ENCODE measurements around the gene ATP1B2. TPM values are rescaled to one million over a fixed set of nuclear protein-coding genes. Genes with fewer than 3 reads are reported as not detected.

The ATP1B2 gene
- total and polyA plus RNA-seq, 4 experiments from 2014 or later, result 0.22 to 0.52 TPM; not detected in 2

Other genes starting within 250 kb of the ATP1B2 start
- gene TMEM256, start 246.8 kb upstream of the ATP1B2 start, total RNA-seq, result 10 to 100 TPM; 35.4 to 38.3 TPM
- 10 to 100 TPM; 49.9 to 51.1 TPM for gene TMEM256, start 246.8 kb upstream of the ATP1B2 start, polyA plus RNA-seq
- 1 to 10 TPM; 8.8 to 9.8 TPM for gene NLGN2, start 243.1 kb upstream of the ATP1B2 start, total RNA-seq
- gene NLGN2, start 243.1 kb upstream of the ATP1B2 start, polyA plus RNA-seq, result under 1 TPM in 1 of 2 donors, not detected in 1; 0.08 TPM
- not detected for gene SPEM1, start 230.6 kb upstream of the ATP1B2 start, total RNA-seq
- not detected for gene SPEM1, start 230.6 kb upstream of the ATP1B2 start, polyA plus RNA-seq
- gene SPEM2, start 225.3 kb upstream of the ATP1B2 start, total RNA-seq, result not detected
- gene SPEM2, start 225.3 kb upstream of the ATP1B2 start, polyA plus RNA-seq, result not detected
- gene SPEM3, start 222.1 kb upstream of the ATP1B2 start, total RNA-seq, result not detected
- not detected for gene SPEM3, start 222.1 kb upstream of the ATP1B2 start, polyA plus RNA-seq
- 10 to 100 TPM; 20.8 to 21.8 TPM for gene TMEM102, start 215.5 kb upstream of the ATP1B2 start, total RNA-seq
- gene TMEM102, start 215.5 kb upstream of the ATP1B2 start, polyA plus RNA-seq, result 10 to 100 TPM; 14.6 to 29.2 TPM
- 1 to 10 TPM; 2.7 to 3.3 TPM for gene FGF11, start 211.4 kb upstream of the ATP1B2 start, total RNA-seq
- gene FGF11, start 211.4 kb upstream of the ATP1B2 start, polyA plus RNA-seq, result under 1 TPM in 1 of 2 donors, not detected in 1; 0.14 TPM
- gene CHRNB1, start 205.9 kb upstream of the ATP1B2 start, total RNA-seq, result 1 to 10 TPM; 9.1 to 9.5 TPM
- 10 to 100 TPM; 24.1 to 29.2 TPM for gene CHRNB1, start 205.9 kb upstream of the ATP1B2 start, polyA plus RNA-seq
- gene ZBTB4, start 171.3 kb upstream of the ATP1B2 start, total RNA-seq, result 10 to 100 TPM; 75.2 to 75.7 TPM
- gene ZBTB4, start 171.3 kb upstream of the ATP1B2 start, polyA plus RNA-seq, result 10 to 100 TPM in 1 of 2 donors, 1 to 10 TPM in 1; 4.6 to 21.2 TPM
- not detected for gene SLC35G6, start 169.5 kb upstream of the ATP1B2 start, total RNA-seq
- gene SLC35G6, start 169.5 kb upstream of the ATP1B2 start, polyA plus RNA-seq, result not detected
- gene POLR2A, start 166.6 kb upstream of the ATP1B2 start, total RNA-seq, result 100 to 1,000 TPM; 178 to 191 TPM
- 10 to 100 TPM in 1 of 2 donors, 1 to 10 TPM in 1; 8.6 to 76.2 TPM for gene POLR2A, start 166.6 kb upstream of the ATP1B2 start, polyA plus RNA-seq
- 10 to 100 TPM; 45.1 to 52.2 TPM for gene TNFSF12, start 101.9 kb upstream of the ATP1B2 start, total RNA-seq
- 10 to 100 TPM; 45.8 to 72.8 TPM for gene TNFSF12, start 101.9 kb upstream of the ATP1B2 start, polyA plus RNA-seq
- 1 to 10 TPM; 2.9 to 3.8 TPM for gene TNFSF13, start 92.2 kb upstream of the ATP1B2 start, total RNA-seq
- gene TNFSF13, start 92.2 kb upstream of the ATP1B2 start, polyA plus RNA-seq, result under 1 TPM in 1 of 2 donors, not detected in 1; 0.68 TPM
- gene SENP3, start 89.0 kb upstream of the ATP1B2 start, total RNA-seq, result 10 to 100 TPM; 37.7 to 40.1 TPM
- 10 to 100 TPM; 13.1 to 15.5 TPM for gene SENP3, start 89.0 kb upstream of the ATP1B2 start, polyA plus RNA-seq
- gene CD68, start 71.3 kb upstream of the ATP1B2 start, total RNA-seq, result 10 to 100 TPM; 19.8 to 20.9 TPM
- under 1 TPM in 1 of 2 donors, not detected in 1; 0.59 TPM for gene CD68, start 71.3 kb upstream of the ATP1B2 start, polyA plus RNA-seq
- gene MPDU1, start 67.1 kb upstream of the ATP1B2 start, total RNA-seq, result 10 to 100 TPM; 23.8 to 25.0 TPM
- gene MPDU1, start 67.1 kb upstream of the ATP1B2 start, polyA plus RNA-seq, result 10 to 100 TPM; 41.7 to 50.1 TPM
- 1 to 10 TPM; 1.0 to 1.1 TPM for gene SOX15, start 60.8 kb upstream of the ATP1B2 start, total RNA-seq
- not detected for gene SOX15, start 60.8 kb upstream of the ATP1B2 start, polyA plus RNA-seq
- gene FXR2, start 36.0 kb upstream of the ATP1B2 start, total RNA-seq, result 10 to 100 TPM; 44.1 to 46.6 TPM
- gene FXR2, start 36.0 kb upstream of the ATP1B2 start, polyA plus RNA-seq, result 10 to 100 TPM in 1 of 2 donors, 1 to 10 TPM in 1; 9.2 to 18.6 TPM
- 10 to 100 TPM; 65.8 to 76.9 TPM for gene SAT2, start 23.1 kb upstream of the ATP1B2 start, total RNA-seq
- gene SAT2, start 23.1 kb upstream of the ATP1B2 start, polyA plus RNA-seq, result 10 to 100 TPM; 27.0 to 50.8 TPM
- gene SHBG, start 20.8 kb upstream of the ATP1B2 start, total RNA-seq, result not detected
- not detected for gene SHBG, start 20.8 kb upstream of the ATP1B2 start, polyA plus RNA-seq
- 10 to 100 TPM; 89.1 to 97.4 TPM for gene TP53, start 36.6 kb downstream of the ATP1B2 start, total RNA-seq
- gene TP53, start 36.6 kb downstream of the ATP1B2 start, polyA plus RNA-seq, result 10 to 100 TPM; 15.9 to 35.3 TPM
- 10 to 100 TPM; 11.9 to 12.5 TPM for gene WRAP53, start 37.6 kb downstream of the ATP1B2 start, total RNA-seq
- gene WRAP53, start 37.6 kb downstream of the ATP1B2 start, polyA plus RNA-seq, result 10 to 100 TPM in 1 of 2 donors, 1 to 10 TPM in 1; 9.8 to 13.1 TPM
- under 1 TPM; 0.09 to 0.11 TPM for gene EFNB3, start 54.3 kb downstream of the ATP1B2 start, total RNA-seq
- gene EFNB3, start 54.3 kb downstream of the ATP1B2 start, polyA plus RNA-seq, result not detected
- gene DNAH2, start 66.8 kb downstream of the ATP1B2 start, total RNA-seq, result not detected
- not detected for gene DNAH2, start 66.8 kb downstream of the ATP1B2 start, polyA plus RNA-seq
- 100 to 1,000 TPM; 119 to 129 TPM for gene KDM6B, start 183.3 kb downstream of the ATP1B2 start, total RNA-seq
- 1 to 10 TPM in 1 of 2 donors, not detected in 1; 1.7 TPM for gene KDM6B, start 183.3 kb downstream of the ATP1B2 start, polyA plus RNA-seq
- 1 to 10 TPM; 6.2 to 7.9 TPM for gene TMEM88, start 204.1 kb downstream of the ATP1B2 start, total RNA-seq
- not detected for gene TMEM88, start 204.1 kb downstream of the ATP1B2 start, polyA plus RNA-seq
- 10 to 100 TPM; 23.1 to 25.8 TPM for gene NAA38, start 206.6 kb downstream of the ATP1B2 start, total RNA-seq
- 100 to 1,000 TPM; 139 to 149 TPM for gene NAA38, start 206.6 kb downstream of the ATP1B2 start, polyA plus RNA-seq
- gene CYB5D1, start 207.1 kb downstream of the ATP1B2 start, total RNA-seq, result 10 to 100 TPM in 1 of 2 experiments, 1 to 10 TPM in 1; 8.7 to 11.4 TPM
- gene CYB5D1, start 207.1 kb downstream of the ATP1B2 start, polyA plus RNA-seq, result 1 to 10 TPM; 5.1 to 5.2 TPM
- 100 to 1,000 TPM; 274 to 287 TPM for gene CHD3, start 237.9 kb downstream of the ATP1B2 start, total RNA-seq
- gene CHD3, start 237.9 kb downstream of the ATP1B2 start, polyA plus RNA-seq, result 10 to 100 TPM in 1 of 2 donors, under 1 TPM in 1; 0.84 to 24.4 TPM

Measured in CD4-positive, alpha-beta memory T cell (primary cell).